OCI-LY3 (cell line): ENCODE results near the gene FSIP2.

Experiments
- EZH2phosphoT487 ChIP-seq: fragments of 200-600 bp; shearing (Covaris generic); IDR thresholded peaks from 2 replicates; pipeline ENCODE4 v1.6.1; 2018; ENCODE audit warnings: antibody characterized with exemption, mixed run types, low read depth
- TF ChIP-seq, protein P1 (sequence below): fragments of 200-600, 300-600 bp; sonication (generic); IDR thresholded peaks from 2 replicates; pipeline ENCODE4 v1.5.1; 2014; ENCODE audit warnings: antibody characterized with exemption, low read length, low read depth

DNA sequence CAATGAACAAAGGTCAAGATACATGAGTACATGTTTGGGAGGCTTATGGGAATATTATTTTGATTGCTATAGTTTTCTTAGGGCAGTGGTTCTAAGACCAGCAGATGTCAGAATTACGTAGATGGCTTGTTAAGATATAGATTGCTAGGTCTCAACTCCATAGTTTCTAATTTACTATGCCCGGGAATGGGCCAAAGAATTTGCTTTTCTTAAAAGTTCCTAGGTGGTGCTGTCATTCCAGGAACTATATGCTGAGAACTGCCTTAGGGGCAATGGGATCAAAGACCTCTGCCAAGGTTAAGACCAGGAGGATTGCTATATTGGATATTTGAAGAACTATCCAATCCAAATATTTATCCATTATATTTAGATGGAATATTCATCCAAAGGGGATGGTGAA, 141.8 kb downstream of the FSIP2 start:
- TF ChIP-seq, protein P1, sequence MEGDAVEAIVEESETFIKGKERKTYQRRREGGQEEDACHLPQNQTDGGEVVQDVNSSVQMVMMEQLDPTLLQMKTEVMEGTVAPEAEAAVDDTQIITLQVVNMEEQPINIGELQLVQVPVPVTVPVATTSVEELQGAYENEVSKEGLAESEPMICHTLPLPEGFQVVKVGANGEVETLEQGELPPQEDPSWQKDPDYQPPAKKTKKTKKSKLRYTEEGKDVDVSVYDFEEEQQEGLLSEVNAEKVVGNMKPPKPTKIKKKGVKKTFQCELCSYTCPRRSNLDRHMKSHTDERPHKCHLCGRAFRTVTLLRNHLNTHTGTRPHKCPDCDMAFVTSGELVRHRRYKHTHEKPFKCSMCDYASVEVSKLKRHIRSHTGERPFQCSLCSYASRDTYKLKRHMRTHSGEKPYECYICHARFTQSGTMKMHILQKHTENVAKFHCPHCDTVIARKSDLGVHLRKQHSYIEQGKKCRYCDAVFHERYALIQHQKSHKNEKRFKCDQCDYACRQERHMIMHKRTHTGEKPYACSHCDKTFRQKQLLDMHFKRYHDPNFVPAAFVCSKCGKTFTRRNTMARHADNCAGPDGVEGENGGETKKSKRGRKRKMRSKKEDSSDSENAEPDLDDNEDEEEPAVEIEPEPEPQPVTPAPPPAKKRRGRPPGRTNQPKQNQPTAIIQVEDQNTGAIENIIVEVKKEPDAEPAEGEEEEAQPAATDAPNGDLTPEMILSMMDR, result no peak
- TF ChIP-seq EZH2phosphoT487, result no peak
